Mesenchymal stem cell (in vitro differentiated cells and primary cell): ENCODE data around the gene ZNF408.

Source experiments
- DNase-seq: peaks from one replicate; pipeline ENCODE4 v3.0.0-alpha.2; 2013
- H2AFZ ChIP-seq: one replicate; pipeline ENCODE4 v1.6.1; 2013; ENCODE audit warnings: low read depth, mild to moderate bottlenecking, control low read depth, inconsistent platforms, low read length, moderate library complexity
- H2AK5ac ChIP-seq: 2 replicates; pipeline ENCODE4 v1.6.1; 2013; ENCODE audit warnings: low read length, moderate library complexity, mild to moderate bottlenecking, inconsistent platforms; ENCODE audit not compliant: severe bottlenecking
- H2BK120ac ChIP-seq: one replicate; pipeline ENCODE4 v1.6.1; 2013; ENCODE audit warnings: low read depth, mild to moderate bottlenecking, inconsistent platforms, low read length, moderate library complexity
- H2BK12ac ChIP-seq, 2 experiments: one replicate each; pipeline ENCODE4 v1.6.1; 2013; ENCODE audit warnings: inconsistent platforms in 2 of 2, low read length in 2 of 2, mild to moderate bottlenecking in 2 of 2, moderate library complexity in 2 of 2, control low read depth in 1 of 2
- H2BK15ac ChIP-seq: one replicate; pipeline ENCODE4 v1.6.1; 2013; ENCODE audit warnings: mild to moderate bottlenecking, low read depth, inconsistent platforms; ENCODE audit not compliant: poor library complexity, severe bottlenecking
- H2BK5ac ChIP-seq: 2 replicates; pipeline ENCODE4 v1.6.1; 2013; ENCODE audit warnings: low read depth, mild to moderate bottlenecking, low read length, control low read depth, inconsistent platforms; ENCODE audit not compliant: poor library complexity, severe bottlenecking
- H3K14ac ChIP-seq, 2 experiments: one replicate each; pipeline ENCODE4 v1.6.1; 2013; ENCODE audit warnings: inconsistent platforms in 2 of 2, low read length in 2 of 2, control low read depth in 1 of 2, mild to moderate bottlenecking in 1 of 2, moderate library complexity in 1 of 2
- H3K18ac ChIP-seq, 2 experiments: one replicate each; pipeline ENCODE4 v1.6.1; 2013; ENCODE audit warnings: inconsistent platforms in 2 of 2, low read length in 2 of 2, control low read depth in 1 of 2, low read depth in 1 of 2, mild to moderate bottlenecking in 1 of 2
- H3K23ac ChIP-seq, 2 experiments: one replicate each; pipeline ENCODE4 v1.6.1; 2013; ENCODE audit warnings: inconsistent platforms in 2 of 2, low read length in 2 of 2, mild to moderate bottlenecking in 2 of 2, moderate library complexity in 2 of 2, control low read depth in 1 of 2
- H3K27ac ChIP-seq: 2 replicates; pipeline ENCODE4 v1.5.1; 2013; ENCODE audit warnings: mild to moderate bottlenecking, moderate library complexity, low read length, control low read depth, inconsistent platforms; ENCODE audit not compliant: poor library complexity, severe bottlenecking
- H3K27me3 ChIP-seq, 2 experiments: 2 replicates each; pipeline versions ENCODE4 v1.6.1 to v1.7.0; 2013; ENCODE audit warnings: low read length in 2 of 2, mild to moderate bottlenecking in 2 of 2, moderate library complexity in 2 of 2, control low read depth in 1 of 2, inconsistent platforms in 1 of 2; ENCODE audit not compliant: control insufficient read depth in 1 of 2, insufficient read depth in 1 of 2
- H3K36me3 ChIP-seq, 2 experiments: 2 replicates each; pipeline versions ENCODE4 v1.6.1 to v1.7.0; 2013; ENCODE audit warnings: low read length in 2 of 2, control low read depth in 1 of 2, inconsistent platforms in 1 of 2, low read depth in 1 of 2, mild to moderate bottlenecking in 1 of 2; ENCODE audit not compliant: insufficient read depth in 2 of 2, control insufficient read depth in 1 of 2
- H3K4ac ChIP-seq, 2 experiments: one replicate each; pipeline ENCODE4 v1.6.1; 2013; ENCODE audit warnings: inconsistent platforms in 2 of 2, low read length in 2 of 2, mild to moderate bottlenecking in 2 of 2, moderate library complexity in 2 of 2, control low read depth in 1 of 2, low read depth in 1 of 2
- H3K4me1 ChIP-seq: 2 replicates; pipeline ENCODE4 v1.6.1; 2013; ENCODE audit warnings: low read depth, low read length, control low read depth; ENCODE audit not compliant: control insufficient read depth, insufficient read depth
- H3K4me2 ChIP-seq: 2 replicates; pipeline ENCODE4 v1.6.1; 2013; ENCODE audit warnings: low read length, mild to moderate bottlenecking, inconsistent platforms; ENCODE audit not compliant: poor library complexity, severe bottlenecking
- H3K4me3 ChIP-seq, 2 experiments: 2 replicates each; pipeline versions ENCODE4 v1.5.1 to v1.7.0; 2013; ENCODE audit warnings: low read length in 2 of 2, mild to moderate bottlenecking in 2 of 2, control low read depth in 1 of 2, low read depth in 1 of 2; ENCODE audit not compliant: insufficient read depth in 1 of 2
- H3K79me1 ChIP-seq: replicated peaks from 2 replicates; pipeline ENCODE4 v1.6.1; 2013; ENCODE audit warnings: mild to moderate bottlenecking, control low read depth, low read length, inconsistent platforms; ENCODE audit not compliant: poor library complexity, severe bottlenecking
- H3K9ac ChIP-seq: 2 replicates; pipeline ENCODE4 v1.7.0; 2013; ENCODE audit warnings: mild to moderate bottlenecking, low read length, moderate library complexity
- H3K9me3 ChIP-seq: 2 replicates; pipeline ENCODE4 v1.7.0; 2013; ENCODE audit warnings: mild to moderate bottlenecking, low read length; ENCODE audit not compliant: control insufficient read depth
- H4K8ac ChIP-seq: one replicate; pipeline ENCODE4 v1.6.1; 2013; ENCODE audit warnings: inconsistent platforms, mild to moderate bottlenecking, low read length, moderate library complexity
- H4K91ac ChIP-seq: one replicate; pipeline ENCODE4 v1.6.1; 2013; ENCODE audit warnings: mild to moderate bottlenecking, low read length, inconsistent platforms
- WGBS: methylation state at CpG from one replicate; pipeline ENCODE4 v1.1.7; 2013; ENCODE audit warnings: mixed read lengths; 5-methylcytosine and 5-hydroxymethylcytosine counted together

ZNF408 gene

DNA sequence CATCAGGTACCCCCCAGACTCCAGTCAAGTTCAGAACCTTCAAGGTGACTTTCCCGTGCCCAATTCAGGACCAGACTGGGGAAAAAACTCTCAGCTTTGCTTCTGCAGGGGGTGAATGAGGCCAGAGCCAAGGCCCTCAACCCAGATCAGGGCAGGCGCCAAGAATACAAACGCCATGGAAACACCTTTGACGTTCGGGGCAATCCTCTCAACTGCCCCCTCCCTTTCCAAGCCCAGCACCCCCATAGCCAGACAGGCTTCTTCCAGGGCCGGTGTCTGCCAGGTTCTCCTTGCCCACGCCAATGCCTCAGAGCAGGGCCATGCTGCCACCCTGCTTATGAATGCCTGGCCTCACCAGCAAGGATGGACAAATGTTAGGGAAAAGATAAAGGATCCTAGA, 6.2 kb upstream of the ZNF408 start:
- no peak overlapping the region for H2BK12ac ChIP-seq
- peaks cover 53% of the 10 kb centered on the region for H3K4me1 ChIP-seq
- peak overlapping the region; percentile 97 for H2AK5ac ChIP-seq
- no peak overlapping the region for H3K14ac ChIP-seq
- peak overlapping the region; percentile 45 for H3K4me2 ChIP-seq
- no peak overlapping the region for H2BK15ac ChIP-seq
- peak overlapping the region; percentile 66 for H3K9ac ChIP-seq
- H2BK5ac ChIP-seq: peak overlapping the region; percentile 95
- H3K23ac ChIP-seq: no peak overlapping the region
- no peak overlapping the region for H3K18ac ChIP-seq
- no peaks in the 10 kb centered on the region for H3K9me3 ChIP-seq
- no peak overlapping the region for H4K91ac ChIP-seq
- no peak overlapping the region for H2AFZ ChIP-seq
- 91% methylated on average over 7 of the region's 7 CpGs for WGBS
- no peaks in the 10 kb centered on the region for H3K27me3 ChIP-seq
- DNase-seq: no peak
- H4K8ac ChIP-seq: no peak overlapping the region
- H3K36me3 ChIP-seq: peaks cover 49 to 66% of the 10 kb centered on the region in 2 experiments
- peaks cover 13% of the 10 kb centered on the region for H3K79me1 ChIP-seq
- peak overlapping the region; percentile 92 for H3K27ac ChIP-seq
- H3K4ac ChIP-seq: no peak overlapping the region
- no peak overlapping the region for H2BK120ac ChIP-seq
- no peak overlapping the region for H3K4me3 ChIP-seq

DNA sequence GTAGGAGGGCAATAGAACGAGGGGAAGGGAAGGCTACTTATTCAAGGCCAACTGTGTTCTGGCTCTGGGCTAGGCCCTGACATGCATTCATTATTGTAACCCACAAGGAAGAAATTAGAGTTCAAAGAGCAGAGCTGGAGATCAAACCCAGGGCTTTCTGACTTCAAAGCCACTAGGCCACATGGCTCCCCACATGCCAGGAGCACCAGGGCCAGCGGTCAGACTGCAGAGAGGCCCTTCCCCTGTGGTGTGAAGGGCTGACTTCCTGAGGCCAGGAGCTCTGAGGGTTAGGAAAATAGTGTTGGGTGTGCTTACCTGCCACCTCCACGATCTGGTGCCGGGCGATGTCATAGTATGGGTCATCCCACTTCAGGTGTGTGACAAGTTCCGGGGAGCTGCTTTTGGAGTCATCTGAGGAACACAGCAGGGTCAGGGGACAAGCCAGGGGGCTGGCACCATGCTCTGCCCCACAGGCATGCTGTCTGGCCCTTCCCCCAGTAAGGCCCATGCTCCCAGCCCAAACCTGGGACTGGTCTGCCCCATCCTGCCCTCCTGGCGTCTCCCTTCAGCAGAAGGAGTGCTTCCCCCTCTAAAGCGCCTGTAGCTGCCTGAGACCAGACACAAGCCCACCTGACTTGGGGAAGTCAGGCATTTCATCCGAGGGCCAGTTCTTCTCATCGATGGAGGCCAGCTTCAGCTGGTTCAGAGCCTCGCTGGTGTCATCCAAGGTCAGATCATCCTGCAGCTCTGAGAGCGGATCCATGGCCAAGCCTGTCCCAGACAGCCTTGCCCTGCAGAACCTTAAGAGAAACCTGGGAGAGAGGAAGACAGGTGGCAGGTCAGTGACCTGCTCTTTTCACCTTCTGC, 5.3 kb upstream of the ZNF408 start:
- Histone ChIP-seq H3K4me1 (peaks cover 53% of the 10 kb centered on the region), H3K27ac (peak overlapping the region; percentile 92), H2AFZ (no peak overlapping the region), H3K9me3 (no peaks in the 10 kb centered on the region), H3K4ac (no peak overlapping the region), H3K4me3 (no peak overlapping the region), H3K18ac (no peak overlapping the region), H4K91ac (no peak overlapping the region), H2BK120ac (no peak overlapping the region), H2BK15ac (no peak overlapping the region), H3K36me3 (peaks cover 46 to 63% of the 10 kb centered on the region in 2 experiments), H2BK5ac (no peak overlapping the region), H3K4me2 (no peak overlapping the region), H2AK5ac (peak overlapping the region; percentile 97), H3K23ac (no peak overlapping the region), H4K8ac (no peak overlapping the region), H3K14ac (no peak overlapping the region), H2BK12ac (no peak overlapping the region), H3K79me1 (peaks cover 11% of the 10 kb centered on the region), H3K9ac (peak overlapping the region; percentile 66), H3K27me3 (no peaks in the 10 kb centered on the region)
- 95% methylated on average over 12 of the region's 12 CpGs for WGBS
- DNase-seq: no peak

- Histone ChIP-seq H2AFZ (no peak overlapping the region), H2BK12ac (no peak overlapping the region), H4K91ac (no peak overlapping the region), H3K4me3 (no peak overlapping the region), H3K4ac (no peak overlapping the region), H4K8ac (no peak overlapping the region), H3K36me3 (peaks cover 40 to 57% of the 10 kb centered on the region in 2 experiments), H2BK5ac (no peak overlapping the region), H2BK15ac (no peak overlapping the region), H3K27ac (peak overlapping the region; percentile 18), H3K23ac (no peak overlapping the region), H3K27me3 (no peaks in the 10 kb centered on the region), H3K79me1 (peaks cover 7% of the 10 kb centered on the region), H3K18ac (no peak overlapping the region), H3K9ac (no peak overlapping the region), H2BK120ac (no peak overlapping the region), H3K9me3 (no peaks in the 10 kb centered on the region), H3K4me1 (peaks cover 53% of the 10 kb centered on the region), H3K4me2 (no peak overlapping the region), H3K14ac (no peak overlapping the region), H2AK5ac (no peak overlapping the region)
- DNase-seq: no peak
- 99% methylated on average over 11 of the region's 11 CpGs for WGBS
Measured at GRCh38 chr11:46696212-46696558, 4.6 kb upstream of the ZNF408 start.

GRCh38 chr11:46697303-46697702, 3.5 kb upstream of the ZNF408 start:
- peak overlapping the region; percentile 60 for H2BK5ac ChIP-seq
- peak overlapping the region; percentile 21 for H4K91ac ChIP-seq
- H2BK120ac ChIP-seq: no peak overlapping the region
- peak overlapping the region; percentile 31 for H3K9ac ChIP-seq
- H3K4ac ChIP-seq: no peak overlapping the region
- H3K36me3 ChIP-seq: peaks cover 29 to 47% of the 10 kb centered on the region in 2 experiments
- no peak overlapping the region for H2BK15ac ChIP-seq
- no peak overlapping the region for H4K8ac ChIP-seq
- H3K27ac ChIP-seq: peak overlapping the region; percentile 57
- H3K23ac ChIP-seq: no peak overlapping the region
- H2BK12ac ChIP-seq: no peak overlapping the region
- peak overlapping the region; percentile 39 for H3K4me2 ChIP-seq
- H2AFZ ChIP-seq: no peak overlapping the region
- no peaks in the 10 kb centered on the region for H3K27me3 ChIP-seq
- H3K14ac ChIP-seq: no peak overlapping the region
- H3K18ac ChIP-seq: no peak overlapping the region
- H3K4me3 ChIP-seq: peak overlapping the region in 1 of 2 experiments; percentile 24
- H2AK5ac ChIP-seq: peak overlapping the region; percentile 84
- no peaks in the 10 kb centered on the region for H3K9me3 ChIP-seq
- WGBS: 80% methylated on average over 3 of the region's 3 CpGs
- peaks cover 46% of the 10 kb centered on the region for H3K4me1 ChIP-seq
- H3K79me1 ChIP-seq: peaks cover 7% of the 10 kb centered on the region
- peak; percentile 30 for DNase-seq
